Measurements from ENCODE around the gene OR2D3.
"Not testable (repeated sequence)": the region's sequence is repeated elsewhere in the genome, so short reads cannot be mapped to it uniquely, and the experiment has no call there.

OR2D3 gene, protein sequence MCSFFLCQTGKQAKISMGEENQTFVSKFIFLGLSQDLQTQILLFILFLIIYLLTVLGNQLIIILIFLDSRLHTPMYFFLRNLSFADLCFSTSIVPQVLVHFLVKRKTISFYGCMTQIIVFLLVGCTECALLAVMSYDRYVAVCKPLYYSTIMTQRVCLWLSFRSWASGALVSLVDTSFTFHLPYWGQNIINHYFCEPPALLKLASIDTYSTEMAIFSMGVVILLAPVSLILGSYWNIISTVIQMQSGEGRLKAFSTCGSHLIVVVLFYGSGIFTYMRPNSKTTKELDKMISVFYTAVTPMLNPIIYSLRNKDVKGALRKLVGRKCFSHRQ

DNA sequence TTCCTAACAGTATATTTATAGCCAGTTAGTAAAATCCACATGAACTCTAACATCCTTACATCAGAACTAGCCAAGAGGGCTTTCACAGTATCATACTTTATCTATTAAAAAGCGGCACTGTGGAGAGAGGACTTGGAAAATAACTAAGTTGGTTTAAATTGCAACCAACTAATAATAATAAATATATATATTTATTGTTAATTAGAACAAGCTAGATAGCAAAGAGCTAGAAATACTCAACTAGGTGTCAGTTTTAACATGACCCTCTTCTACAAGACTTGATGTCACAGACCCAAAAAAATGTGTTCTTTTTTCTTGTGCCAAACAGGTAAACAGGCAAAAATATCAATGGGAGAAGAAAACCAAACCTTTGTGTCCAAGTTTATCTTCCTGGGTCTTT, at the start of gene OR2D3:
TSS of gene OR2D3 (plus strand) at position 301 of the 400 bp plus-strand sequence. CDS start at position 301, 0 bp downstream.
- DNase-seq (ENCODE audit: low read depth in 2 of 2) = no peak

DNA sequence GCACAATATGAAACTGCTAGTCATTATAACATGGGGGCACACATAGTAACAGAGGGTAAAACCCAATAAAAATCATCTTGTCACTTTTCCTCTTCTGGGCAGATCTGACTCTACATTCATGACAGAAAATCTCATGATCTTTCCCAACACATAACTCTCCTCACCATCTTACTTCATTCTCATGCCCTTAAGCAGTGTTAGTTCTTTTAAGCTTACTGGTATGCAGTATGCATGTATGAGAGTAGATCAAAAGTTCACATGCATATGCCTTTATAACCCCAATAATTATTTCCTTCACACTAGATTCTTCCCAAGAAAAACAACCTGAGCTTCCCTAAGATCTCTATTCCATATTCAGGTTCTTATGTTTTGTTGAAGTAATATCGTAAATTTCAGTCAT, 49.5 kb upstream of the OR2D3 start:
- no peak for DNase-seq (ENCODE audit: low read depth in 2 of 2)

DNA sequence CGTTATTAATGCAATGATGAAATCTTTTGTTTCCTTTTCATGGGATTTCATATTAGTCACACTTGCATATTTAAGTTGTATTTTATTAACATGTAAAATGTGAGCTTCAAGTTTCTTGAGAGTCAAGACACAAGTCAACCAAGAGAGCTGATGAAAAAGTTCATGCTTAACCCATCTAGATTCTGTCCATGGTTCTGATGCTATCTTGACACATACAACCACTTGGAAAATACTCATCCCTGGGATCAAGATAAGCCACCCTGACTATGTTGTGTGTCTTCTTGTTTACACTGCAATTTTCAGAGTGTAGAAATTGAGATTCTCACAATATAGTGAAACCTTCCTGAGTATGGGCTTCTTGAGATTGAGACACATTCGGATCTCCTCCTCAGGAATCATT, 45.0 kb upstream of the OR2D3 start:
- no peak for DNase-seq (ENCODE audit: low read depth in 2 of 2)

DNA sequence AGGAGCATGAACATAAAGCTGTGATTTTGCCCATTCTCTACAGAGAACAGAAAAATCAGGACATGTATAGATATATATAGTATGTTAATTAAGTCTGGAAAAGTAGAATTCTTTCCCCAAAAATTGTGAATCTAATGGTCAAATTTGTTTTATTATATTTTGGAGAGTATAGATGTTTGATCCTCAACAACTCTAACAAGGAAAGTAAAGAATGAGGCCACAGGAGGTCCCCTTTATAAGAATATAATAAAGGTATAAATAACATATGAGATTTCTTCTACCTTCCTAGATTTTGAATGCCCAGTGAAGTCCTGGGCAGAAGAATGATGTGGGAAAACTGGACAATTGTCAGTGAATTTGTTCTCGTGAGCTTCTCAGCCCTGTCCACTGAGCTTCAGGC, 44.5 kb upstream of the OR2D3 start, which contains the start of gene OR10A4:
TSS of gene OR10A4 (plus strand) at position 301 of the 400 bp plus-strand sequence. CDS start at position 324, 23 bp downstream.
- no peak for DNase-seq (ENCODE audit: low read depth in 2 of 2)

DNA sequence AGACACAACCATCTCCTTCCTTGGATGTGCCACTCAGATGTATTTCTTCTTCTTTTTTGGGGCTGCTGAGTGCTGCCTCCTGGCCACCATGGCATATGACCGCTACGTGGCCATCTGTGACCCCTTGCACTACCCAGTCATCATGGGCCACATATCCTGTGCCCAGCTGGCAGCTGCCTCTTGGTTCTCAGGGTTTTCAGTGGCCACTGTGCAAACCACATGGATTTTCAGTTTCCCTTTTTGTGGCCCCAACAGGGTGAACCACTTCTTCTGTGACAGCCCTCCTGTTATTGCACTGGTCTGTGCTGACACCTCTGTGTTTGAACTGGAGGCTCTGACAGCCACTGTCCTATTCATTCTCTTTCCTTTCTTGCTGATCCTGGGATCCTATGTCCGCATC, 43.9 kb upstream of the OR2D3 start:
- DNase-seq (ENCODE audit: low read depth in 2 of 2) = no peak

DNA sequence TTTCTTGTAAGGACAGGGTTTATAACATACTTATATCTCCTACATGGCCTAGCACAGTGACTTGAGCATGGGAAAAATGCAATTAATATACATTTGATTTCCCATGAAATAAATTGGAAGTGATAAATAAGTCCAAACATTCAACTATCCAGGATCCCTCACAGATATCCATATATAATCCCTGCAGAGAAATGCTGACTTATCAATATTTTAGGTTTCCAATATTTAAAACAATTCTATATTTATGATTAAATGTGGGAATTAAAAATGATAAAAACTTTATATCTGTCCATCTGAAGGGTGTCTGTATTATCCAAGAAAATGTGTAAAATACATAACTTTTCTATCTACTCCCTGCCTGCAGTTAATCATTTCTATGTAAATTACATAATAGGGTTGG, 38.1 kb upstream of the OR2D3 start:
- DNase-seq (ENCODE audit: low read depth in 2 of 2) = no peak

DNA sequence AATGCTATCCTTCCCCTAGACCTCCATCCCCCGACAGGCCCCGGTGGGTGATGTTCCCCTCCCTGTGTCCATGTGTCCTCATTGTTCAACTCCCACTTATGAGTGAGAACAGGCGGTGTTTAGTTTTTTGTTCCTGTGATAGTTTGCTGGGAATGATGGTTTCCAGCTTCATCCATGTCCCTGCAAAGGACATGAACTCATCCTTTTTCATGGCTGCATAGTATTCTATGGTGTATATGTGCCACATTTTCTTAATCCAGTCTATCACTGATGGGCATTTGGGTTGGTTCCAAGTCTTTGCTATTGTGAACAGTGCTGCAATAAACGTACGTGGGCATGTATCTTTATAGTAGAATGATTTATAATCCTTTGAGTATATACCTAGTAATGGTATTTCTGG, 33.1 kb upstream of the OR2D3 start:
- not testable (repeated sequence) for DNase-seq (ENCODE audit: low read depth in 2 of 2)

DNA sequence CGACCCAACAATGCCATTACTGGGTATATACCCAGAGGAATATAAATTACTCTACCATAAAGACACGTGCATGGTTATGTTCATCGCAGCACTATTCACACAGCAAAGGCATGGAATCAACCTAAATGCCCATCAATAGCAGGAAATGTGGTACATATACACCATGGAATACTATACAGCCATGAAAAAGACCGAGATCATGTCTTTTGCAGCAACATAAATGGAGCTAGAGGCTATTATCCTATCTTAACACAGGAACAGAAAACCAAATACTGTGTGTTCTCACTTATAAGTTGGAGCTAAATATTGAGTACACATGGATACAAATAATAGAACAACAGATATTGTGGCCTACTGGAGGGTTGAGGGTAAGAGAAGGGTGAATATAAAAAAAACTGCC, 32.0 kb upstream of the OR2D3 start:
- DNase-seq (ENCODE audit: low read depth in 2 of 2) = no peak

DNA sequence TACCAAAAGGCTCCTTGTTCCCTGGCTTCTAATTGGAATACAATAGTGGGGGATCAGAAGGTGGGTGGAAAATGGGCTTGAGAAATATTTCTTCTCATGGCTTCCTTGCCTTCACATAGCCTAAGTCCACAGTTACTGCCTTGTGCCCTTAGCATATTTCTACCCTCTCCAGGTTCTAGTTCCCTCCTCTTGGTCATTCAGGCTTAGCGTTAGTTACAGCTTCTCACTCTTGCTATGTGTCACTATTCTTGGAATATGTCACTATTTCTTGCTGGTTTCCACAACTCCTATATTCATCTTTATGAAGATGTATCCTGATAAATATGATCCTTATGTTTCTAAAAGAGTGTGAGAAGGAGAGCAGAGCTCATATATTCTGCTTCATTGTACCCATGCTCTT, 31.0 kb upstream of the OR2D3 start:
- DNase-seq (ENCODE audit: low read depth in 2 of 2) = no peak

DNA sequence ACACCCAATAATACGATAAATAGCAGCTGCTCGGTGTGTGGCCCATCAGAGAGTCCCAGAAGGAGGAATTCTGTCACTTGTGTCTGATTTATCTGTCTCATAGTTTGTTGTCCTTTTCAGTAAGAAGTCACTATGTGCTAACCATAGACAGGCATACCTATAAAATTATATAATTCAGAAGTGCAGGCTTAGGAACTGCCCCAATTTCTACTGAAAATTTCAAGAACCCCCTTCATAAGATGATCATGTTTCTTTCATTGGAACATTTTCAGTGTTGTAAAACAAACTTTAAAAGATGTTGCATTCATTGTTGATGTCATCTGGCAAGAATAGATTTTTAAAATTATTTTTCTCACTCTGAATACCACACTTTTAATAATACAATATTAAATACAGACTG, 28.4 kb upstream of the OR2D3 start, which contains the start of gene OR2D2:
TSS of gene OR2D2 (minus strand) at position 101 of the 400 bp plus-strand sequence. CDS start at position 101, 0 bp downstream.
- no peak for DNase-seq (ENCODE audit: low read depth in 2 of 2)

DNA sequence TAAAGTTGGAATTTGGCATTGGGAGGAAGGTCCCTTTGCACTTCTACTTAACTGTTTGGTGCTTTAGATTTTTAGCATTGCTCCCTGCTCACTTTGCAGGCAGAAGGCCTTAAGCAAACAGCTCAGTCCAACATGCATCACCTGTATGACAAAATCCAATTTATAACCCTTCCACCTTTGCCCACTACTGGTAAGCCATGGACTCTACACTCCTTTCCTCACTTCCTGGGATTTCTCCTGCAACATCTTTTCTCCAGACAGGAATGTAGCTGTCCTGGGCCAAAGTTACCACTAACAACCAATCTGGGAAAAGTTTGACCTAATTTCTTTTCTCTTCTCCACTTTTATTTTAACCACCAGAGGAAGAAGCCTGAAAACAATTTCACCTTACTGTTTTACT, 26.7 kb upstream of the OR2D3 start:
- no peak for DNase-seq (ENCODE audit: low read depth in 2 of 2)

DNA sequence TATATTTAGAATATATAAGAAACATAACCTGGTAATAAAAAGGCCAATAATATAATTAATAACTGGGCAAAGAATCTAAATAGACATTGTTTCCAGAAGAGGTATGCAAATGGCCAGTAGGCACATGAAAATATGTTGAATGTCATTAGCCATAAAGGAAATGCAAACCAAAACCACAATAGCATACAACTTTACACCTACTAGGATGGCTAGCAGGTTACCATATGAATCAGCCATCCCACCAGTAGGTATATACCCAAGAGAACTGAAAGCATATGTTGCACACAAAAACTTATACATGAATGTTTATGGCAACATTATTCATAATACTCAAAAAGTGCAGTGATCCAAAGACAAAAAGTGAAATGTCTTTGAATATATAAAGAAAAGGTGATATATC, 25.8 kb upstream of the OR2D3 start:
- no peak for DNase-seq (ENCODE audit: low read depth in 2 of 2)

DNA sequence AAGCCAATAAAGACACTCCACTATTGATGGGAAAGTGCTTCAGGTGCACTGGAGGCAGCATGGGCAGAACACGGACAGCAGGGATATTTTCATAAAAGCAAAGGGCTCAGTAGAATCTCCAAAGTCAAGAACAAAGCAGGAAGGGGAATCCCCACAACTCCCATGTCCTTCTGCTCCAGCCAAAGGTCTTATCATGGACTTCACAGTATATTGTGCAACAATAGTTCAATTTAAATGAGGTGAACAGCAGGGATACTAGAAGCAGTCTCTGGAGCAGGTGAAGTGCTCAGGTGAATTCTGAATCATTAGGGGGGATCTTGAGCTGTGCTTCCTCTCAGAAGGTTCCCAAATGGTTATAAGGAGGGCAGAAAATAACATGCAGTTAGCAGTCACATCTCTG, 21.9 kb upstream of the OR2D3 start:
- no peak for DNase-seq (ENCODE audit: low read depth in 2 of 2)

DNA sequence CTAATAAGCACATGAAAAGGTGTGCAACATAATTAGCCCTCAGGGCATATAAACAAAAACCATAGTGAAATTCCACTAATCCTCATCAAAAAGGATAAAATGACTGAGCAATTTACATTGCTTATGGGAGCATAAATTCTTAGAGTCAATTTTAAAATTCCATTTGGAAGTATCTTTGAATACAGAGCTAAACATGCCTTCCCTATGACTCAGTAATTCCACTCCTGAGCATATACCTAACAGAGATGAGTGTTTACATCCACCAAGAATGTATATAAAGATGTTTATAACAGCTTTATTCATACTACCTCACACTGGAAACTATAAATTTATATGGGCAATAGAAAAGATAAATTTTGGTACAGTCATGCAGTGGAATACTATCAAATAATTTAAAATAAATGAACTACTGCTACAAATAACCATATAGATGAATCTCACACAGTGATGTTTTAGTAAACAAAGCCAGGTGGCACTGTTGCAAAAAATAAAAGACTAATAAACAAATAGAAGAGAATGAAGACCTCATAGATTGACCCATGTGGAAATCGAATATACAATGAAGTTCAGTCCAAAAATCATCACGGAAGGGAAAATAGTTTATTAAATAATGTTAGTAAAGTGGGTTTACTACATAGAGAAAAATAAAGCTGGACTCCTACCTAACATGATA, 20.3 kb upstream of the OR2D3 start:
- DNase-seq (ENCODE audit: low read depth in 2 of 2) = no peak

DNA sequence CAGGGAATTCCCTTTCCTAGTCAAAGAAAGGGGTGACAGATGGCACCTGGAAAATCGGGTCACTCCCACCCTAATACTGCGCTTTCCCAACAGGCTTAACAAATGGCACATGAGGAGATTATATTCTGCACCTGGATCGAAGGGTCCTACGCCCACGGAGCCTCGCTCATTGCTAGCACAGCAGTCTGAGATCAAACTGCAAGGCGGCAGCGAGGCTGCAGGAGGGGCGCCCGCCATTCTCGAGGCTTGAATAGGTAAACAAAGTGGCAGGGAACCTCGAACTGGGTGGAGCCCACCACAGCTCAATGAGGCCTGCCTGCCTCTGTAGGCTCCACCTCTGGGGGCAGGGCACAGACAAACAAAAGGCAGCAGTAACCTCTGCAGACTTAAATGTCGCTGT, 16.0 kb upstream of the OR2D3 start:
- DNase-seq (ENCODE audit: low read depth in 2 of 2) = not testable (repeated sequence)

DNA sequence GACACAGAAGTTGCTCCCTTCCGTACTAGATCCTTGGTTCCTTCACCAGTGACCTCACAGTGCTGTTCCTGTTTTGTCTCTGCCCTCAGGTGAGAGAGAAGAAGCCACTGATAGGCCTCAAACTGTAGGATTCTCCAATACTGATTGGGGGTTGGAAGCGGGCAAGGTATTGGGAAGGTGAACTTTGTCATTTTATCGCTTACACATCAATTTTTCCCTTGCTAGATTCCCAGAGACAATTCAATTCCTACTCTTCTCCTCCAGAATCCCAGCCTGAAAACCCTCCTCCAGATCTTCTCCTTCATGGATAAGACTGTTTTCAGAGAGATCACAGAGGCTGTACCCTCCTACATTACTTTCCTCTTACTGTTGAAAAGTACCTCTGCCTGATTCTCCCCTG, 9.4 kb upstream of the OR2D3 start:
- DNase-seq (ENCODE audit: low read depth in 2 of 2) = no peak

DNA sequence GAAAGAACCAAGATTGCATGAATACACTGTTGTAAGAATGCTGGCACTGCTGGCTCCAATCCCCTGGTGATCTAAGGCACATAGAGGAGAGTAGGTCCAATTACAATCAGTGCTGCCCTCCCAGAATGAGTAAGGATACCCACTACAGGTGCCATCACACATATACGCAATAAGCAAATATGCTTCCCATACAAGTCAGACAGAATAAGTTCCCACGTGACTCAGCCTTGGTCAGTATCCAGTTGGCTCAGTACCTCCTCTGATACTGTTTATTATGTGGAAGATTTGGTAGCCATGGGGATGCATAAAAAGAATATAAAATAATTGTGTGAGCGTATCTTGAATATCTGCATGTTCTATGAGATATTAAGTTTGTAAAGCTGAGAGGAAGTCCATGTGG, 8.9 kb upstream of the OR2D3 start:
- DNase-seq (ENCODE audit: low read depth in 2 of 2) = no peak

DNA sequence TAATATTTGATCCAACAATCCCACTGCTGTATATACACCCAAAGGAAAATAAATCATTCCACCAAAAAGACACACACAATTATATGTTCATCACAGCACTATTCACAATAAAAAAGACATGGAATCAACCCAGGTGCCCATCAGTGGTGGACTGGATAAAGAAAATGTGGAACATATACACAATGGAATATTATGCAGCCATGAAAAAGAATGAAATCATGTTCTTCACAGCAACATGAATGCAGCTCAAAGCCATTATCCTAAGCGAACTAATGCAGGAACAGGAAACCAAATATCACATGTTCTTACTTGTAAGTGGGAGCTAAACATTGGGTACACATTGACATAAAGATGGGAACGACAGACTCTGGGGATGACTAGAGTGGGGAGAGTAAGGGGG, 1.1 kb upstream of the OR2D3 start:
- no peak for DNase-seq (ENCODE audit: low read depth in 2 of 2)

DNA sequence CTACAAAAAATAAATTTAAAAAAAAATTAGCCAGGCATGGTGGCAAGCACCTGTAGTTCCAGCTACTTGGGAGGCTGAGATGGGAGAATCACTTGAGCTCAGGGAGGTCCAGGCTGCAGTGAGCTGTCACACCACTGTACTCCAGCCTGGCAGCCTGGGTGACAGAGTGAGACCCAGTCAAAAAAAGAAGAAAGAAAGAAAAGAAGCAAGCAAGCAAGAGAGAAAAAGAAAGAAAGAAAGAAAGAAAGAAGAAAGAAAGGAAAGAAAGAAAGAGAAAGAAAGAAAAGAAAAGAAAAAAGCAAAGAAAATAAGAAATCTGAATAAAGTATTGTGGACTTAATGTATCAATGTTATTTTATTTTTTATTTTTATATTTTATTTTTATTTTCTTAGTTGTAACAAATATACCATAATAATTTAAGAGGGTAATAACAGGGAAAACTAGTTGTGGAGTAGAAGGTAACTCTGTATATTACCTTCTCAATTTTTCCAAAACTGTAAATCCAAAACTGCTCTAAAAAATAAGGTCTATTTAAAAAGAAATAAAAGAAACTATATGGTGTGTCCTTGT, 4.3 kb downstream of the OR2D3 start:
- no peak for DNase-seq (ENCODE audit: low read depth in 2 of 2)

DNA sequence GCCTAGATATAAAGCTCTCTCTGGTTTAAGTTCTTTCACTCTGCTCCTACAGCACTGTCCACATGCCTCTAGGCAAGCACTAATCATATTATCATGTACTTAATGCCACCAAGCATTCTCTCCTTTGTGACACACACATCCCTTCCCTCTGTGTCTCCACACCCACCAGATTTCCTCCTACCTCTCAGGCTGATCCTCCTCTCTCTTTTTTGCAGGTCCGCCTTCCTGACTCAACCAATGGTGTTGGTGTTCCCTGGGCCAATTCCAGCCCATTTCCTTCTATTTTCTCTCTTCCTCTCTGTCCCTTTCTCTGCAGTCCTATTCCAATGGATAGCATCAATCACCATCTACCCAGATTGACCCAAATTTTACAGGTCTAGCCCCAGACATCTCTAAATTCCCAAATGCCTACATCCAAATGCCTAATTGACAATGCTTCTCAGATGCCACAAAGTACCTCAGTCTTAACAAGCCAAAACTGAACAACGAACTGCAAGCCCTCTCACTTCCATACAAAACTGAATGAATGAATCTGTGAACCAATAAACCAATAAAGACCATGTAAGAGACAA, 4.9 kb downstream of the OR2D3 start:
- DNase-seq (ENCODE audit: low read depth in 2 of 2) = no peak

DNA sequence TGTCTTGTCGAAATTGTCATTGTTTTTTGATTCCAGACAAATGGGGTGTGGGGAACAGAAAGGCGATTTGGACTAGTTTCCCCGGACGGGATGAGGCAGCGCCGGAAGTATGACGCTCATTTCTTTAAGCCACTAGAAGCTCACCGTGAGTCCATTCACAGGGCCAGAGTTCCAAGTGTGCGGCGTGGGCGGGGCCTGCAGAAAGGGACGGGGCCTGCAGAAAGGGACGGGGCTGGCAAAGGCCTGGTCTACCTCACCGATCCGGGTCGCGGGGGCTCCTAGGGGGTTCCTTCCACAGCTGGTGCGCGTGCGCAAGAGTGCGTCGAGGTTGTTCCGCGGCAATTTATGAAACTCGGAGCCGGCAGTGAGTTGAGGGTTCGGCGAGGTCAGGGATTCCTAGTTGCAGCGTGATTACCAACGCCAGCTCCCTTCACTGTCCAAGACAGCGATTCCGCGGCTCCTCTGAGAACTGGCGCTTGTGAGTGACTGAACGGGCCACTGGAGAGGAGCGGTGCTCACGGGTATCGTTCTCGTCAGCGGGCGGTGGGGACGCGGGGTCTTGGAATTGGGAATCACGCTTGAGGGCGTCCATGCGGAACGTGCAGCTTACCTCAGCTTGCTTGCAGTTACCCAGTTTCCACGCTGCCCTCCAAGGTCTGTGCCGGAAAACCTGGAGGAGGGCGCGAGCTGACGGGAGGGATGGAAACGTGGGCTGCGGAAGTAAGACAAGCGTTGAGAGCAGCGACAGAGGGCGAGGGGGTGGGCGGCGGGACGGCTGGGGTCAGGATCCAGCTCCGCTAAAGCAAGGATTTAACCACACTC, 5.6 kb downstream of the OR2D3 start, which contains the start of gene ZNF215:
TSS of gene ZNF215 (plus strand) at position 219 of the 822 bp plus-strand sequence. CDS start 5,847 bp downstream, outside the sequence.
- DNase-seq (ENCODE audit: low read depth in 2 of 2) = no peak
